Renal cortex interstitium (tissue), 11 donors: ENCODE results near the gene PTBP1. TPM values are rescaled to one million over a fixed set of nuclear protein-coding genes. Genes with fewer than 3 reads are reported as not detected.

ENCODE experiments used
- DNase-seq, 11 donors: peaks; one replicate each; pipeline ENCODE4 v3.0.0-alpha.2; 2013; ENCODE audit warnings: low read depth in 9 of 11, low spot score in 4 of 11; ENCODE audit errors: extremely low read depth in 1 of 11
- polyA plus RNA-seq, 3 donors: library from polyadenylated mRNA; unstranded; fragments of 120-200 nt; gene quantifications; one replicate each; pipeline ENCODE4 v1.2.1, GENCODE V29; 2013; ENCODE audit not compliant: insufficient read length in 3 of 3

PTBP1 gene
- polyA plus RNA-seq, 3 donors: 349 to 460 (median 382) TPM

DNA sequence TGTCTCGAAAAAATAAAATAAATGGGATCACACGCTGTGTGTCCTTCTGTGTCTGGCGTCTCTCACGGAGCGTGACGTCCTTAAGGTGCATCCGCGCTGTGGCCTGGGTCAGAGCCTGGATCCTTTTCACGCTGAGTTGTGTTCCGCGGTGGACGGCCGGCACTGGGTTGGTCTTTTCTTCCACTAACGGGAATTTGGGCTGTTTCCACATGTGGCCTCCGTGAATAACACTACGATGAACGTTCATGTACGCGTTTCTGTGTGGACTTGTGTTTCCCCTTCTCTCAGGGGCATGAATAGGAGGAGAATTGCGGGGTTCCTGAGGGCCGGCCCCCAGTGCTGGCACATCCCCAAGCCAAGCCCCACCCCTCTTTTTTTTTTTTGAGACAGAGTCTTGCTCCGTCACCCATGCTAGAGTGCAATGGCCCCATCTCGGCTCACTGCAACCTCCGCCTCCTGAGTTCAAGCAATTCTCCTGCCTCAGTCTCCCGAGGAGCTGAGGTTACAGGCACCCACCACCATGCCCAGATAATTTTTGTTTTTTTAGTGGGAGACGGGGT, 6.2 kb upstream of the PTBP1 start:
- no peak for DNase-seq

DNA sequence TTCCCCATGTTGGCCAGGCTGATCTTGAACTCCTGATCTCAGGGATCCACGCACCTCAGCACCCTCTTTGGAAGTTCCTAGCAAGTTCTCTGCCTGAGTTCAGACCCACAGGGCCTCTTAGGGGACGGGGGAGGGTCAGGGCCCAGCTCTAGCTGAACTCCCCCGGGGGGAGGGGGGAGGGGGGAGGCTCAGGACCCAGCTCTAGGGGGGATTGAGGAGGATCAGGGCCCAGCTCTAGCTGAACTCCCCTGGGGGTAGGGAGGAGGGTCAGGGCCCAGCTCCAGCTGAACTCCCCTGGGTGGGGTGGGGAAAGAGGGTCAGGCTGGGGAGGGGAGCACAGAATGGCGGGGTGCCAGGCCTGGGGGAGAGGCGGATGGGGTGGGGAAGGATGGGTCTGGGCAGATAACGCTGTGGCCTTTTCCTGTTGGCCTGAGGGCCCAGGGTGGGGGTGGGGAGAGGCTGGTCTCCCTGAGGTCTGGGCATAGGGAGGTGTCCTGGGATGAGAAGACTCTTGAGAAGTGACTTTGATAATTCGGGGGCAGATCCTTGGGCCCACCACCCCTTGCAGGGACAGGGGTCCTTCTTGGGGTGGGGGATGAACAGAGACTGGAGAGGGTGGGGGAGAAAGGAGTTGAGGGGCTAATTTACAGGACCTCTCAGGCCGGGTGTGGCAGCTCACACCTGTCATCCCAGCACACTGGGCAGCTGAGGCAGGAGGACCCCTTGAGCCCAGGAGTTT, 5.5 kb upstream of the PTBP1 start:
- no peak for DNase-seq

DNA sequence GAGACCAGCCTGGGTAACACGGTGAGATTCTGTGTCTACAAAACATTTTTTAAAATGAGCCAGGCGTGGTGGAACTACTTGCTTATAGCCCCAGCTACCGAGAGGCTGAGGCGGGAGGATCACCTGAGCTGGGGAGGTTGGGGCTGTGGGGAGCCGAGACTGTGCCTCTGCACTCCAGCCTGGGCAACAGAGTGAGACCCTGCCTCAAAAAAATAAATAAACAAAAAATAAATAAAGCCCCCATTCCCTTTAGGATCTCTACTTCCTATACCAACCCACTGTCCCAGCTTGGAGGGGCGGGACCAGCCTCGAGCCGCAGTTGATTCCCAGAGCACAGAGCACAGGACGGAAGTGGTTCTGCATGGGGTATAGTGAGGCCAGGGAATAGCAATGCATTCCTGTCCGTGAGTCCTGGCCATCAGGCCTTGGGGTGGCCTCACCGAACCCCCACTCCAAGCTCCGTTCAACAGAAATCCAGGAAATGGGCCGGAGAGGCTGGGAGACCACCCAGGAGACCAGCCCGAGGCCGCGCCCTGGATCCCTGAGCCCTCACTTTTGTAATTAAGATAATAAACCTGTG, 4.9 kb upstream of the PTBP1 start:
- DNase-seq: no peak

DNA sequence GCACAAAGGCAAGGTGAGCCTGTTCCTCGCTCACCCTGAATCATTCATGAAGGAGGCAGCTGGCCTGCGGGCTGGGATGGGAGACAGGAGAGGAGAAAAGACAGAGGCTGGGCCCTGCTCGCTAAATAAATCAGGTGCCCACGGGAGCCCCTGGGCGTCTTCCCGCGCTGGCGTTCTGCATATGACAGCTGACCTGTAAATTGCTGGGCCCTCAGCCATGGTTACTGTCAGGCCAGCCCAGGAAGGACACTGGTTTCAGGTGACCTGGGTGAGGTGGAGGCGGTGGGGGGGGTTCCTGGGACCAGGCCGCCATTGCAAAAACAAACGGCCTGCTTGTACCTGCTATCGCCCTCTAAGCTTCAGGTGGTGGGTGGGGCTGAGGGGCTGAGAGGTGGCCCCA, 3.4 kb upstream of the PTBP1 start:
- no peak for DNase-seq

DNA sequence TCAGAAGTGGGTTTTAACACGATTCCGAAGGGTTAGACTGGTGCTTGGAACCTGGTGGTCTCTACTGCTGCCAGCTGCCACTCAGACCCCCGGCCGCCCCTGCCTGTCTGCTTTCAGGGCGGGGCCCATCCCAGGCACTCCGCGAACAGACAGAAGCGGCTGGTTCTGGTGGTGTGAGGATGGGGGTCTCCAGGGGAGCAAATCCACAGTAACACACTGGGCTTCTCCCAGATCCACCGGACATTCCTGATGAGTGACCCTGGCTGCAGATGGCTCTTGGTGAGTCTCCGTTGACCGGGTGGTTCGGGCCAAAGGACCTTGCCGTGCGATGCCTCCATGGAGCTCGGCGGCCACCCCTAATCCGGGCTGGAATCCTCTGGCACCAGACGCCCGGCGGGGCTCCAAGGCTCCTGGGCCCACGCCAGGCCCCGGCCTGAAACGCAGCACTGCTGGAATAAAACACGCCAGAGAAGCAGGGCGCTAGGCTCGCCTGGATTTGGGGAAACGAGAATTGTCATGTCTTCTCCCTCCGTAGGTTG, 2.1 kb upstream of the PTBP1 start:
- DNase-seq: no peak

DNA sequence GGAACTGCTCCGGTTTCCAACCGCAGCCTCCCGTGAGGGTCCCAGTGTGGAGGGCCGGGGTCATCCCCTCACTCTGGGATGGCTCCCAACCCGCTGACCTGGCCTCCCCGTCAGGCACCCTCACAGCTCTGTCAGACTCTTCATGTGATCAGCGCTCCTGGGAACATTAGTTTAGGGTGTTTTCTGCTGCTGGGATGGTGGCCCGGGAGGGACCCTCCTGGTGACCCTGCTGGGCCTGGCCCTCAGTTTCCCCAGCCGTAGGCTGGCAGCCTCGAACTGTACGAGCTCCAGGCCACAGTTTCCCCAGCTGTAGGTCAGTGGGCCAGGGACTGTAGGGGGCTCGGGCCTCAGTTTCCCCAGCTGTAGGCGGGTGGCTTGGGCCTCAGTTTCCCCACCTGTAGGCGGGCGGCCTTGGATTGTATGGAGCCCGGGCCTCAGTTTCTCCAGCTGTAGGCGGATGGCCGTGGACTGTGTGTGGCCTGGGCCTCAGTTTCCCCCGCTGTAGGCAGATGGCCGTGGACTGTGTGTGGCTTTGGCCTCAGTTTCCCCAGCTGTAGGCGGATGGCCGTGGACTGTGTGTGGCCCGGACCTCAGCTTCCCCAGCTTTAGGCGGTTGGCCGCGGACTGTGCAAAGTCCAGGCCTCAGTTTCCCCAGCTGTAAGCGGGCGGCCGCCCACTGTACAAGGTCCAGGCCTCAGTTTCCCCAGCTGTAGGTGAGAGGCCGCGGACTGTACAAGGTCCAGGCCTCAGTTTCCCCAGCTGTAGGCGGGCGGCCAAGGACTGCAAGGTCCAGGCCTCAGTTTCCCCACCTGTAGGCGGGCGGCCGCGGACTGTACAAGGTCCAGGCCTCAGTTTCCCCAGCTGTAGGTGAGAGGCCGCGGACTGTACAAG, 1.3 kb upstream of the PTBP1 start:
- DNase-seq: no peak

DNA sequence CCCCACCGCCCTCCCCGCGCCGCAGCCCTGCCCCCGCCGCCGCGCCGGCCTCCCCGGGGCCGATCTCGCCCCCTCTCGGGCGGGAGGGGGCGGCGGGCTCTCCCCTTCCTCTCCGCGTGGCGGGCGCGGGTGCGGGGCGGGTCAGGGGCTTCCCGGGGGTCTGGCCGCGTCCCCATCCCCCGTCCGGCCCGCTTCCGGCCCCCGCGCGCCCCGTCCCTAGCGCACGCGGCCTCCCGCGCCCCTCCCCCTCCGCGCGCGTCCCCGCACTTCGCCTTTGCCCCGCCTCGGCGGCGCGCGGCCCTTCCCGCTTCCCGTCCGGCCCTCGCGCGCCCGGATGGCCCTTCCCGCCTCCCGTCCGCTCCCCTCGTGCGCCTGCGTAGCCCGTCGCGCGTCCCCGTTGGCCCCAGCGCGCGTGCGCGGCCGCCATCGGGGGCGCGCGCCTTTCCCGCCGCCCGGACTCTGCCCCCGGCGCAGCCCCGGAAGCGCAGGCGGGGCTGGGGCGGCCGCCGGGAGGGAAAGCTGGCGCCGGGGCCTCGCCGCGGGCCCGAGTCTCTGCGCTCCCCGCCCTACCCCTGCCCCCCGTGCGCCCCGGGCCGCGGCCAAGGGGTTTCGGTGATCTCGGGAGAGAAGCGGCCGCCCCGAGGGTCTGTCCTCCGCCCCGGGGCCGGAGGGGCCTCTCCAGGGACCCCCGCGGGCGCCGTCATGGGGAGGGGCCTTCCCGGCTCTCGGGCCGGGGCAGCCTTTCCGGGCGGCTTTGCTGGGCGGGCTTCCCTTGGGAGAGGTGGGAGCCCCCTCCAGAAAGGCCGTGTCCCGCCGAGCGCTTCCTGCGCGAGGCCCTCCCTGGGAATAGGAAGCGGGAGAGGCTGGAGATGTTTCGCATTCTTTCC, 519 bp downstream of the PTBP1 start:
- peak in 9 of 11 donors; percentile 70 to 89 (median 86) for DNase-seq

DNA sequence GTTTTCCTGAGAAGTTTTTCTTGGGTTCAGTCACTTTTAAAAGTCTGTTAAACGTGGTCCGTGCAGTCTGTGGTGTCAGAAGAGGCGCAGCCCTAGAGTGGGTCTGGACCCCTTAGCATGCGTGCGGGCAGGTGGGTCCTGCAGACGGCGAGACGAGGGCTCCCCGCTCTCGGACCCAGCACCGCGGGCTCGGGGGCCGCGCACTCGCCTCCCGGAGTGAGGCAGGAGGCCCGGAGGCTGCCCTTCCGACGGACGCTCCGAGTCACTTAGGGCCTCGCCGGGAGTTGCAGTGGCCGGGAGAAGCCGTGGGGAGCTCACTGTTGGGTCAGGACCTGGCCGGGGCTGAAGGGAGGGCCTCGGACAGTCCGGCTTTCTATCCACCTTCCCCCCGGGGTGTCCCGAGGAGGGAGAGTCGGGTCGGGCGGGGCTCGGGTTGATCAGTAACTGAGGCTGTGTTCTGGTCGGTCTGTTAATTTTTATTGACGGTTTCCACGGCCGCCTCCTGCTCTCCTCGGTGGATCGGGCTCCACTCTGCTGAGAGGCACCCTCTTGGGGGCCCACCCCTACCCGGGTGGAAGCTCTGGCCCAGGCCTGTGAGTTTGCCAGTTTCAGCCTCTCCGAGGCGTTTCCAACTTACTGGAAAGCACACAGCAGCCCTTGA, 1.3 kb downstream of the PTBP1 start:
- no peak for DNase-seq

DNA sequence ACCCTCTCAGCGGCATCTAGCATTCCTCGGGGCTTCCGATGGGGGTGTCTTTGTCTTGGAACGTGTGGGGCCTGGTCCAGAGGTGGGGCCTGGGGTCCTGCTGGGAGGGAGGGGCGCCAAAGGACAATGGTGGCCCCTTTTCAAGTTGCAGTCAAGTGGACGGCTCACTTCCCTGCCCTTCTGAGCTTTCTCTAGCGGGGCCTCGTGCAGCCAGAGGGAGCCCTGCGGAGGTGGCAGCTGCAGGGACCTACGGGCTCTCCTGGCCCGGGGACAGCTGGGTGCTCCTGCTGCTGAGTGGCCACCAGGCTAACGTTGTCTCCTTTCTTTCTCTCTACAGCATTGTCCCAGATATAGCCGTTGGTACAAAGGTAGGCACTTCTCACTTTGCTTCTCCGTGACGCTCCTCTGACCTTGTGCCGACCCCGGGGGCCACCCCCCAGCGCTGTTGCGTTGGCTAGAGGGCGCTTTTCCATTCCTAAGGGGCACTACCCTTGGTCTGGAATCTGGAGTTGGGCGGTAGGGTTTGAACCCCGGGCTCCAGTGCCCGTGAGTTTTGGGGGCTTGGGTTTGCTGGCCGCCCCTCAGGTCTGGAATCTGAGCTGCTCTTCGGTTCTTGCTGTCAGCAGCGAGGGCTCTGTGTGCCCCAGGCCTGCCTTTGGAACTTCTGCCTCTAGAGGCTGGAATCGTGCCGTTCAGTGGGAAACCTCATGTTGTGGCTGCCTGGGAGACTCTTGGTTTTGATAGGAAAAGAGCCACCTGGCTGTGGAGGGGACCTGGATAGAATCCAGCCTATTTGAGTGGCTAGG, 2.0 kb downstream of the PTBP1 start:
- DNase-seq: no peak

DNA sequence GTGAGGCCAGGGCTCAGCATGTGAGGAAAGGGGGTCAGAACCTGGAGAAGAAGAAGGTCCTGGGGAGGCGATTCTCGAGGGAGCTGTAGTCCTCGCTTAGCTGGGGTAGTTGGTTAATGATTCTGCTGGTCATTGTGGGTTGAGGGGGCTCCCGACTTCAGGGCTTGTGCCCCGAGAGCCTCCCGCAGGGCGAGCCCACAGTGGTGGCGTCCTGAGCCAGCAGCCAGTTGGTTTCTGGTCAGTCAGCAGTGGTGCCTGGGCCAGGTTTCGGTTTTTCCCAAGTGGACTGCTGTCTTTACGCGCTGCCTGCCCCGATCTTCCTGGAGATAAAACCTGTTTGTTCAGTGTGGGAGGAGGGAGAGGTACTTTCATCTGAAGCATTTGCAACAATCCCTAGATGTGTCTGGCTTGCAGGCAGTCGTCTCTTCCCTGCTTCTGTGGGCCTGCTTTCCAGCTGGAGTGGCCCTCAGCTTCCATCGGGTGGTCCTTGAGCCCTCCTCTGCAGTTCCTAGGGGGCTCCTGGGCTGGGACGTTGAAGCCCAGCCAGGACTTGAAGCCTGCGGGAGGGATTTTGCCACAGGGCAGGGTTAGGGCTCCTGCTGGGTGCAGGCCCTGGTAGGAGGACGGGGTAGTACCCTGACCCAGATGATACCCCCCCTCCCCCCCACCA, 3.2 kb downstream of the PTBP1 start:
- DNase-seq: no peak

DNA sequence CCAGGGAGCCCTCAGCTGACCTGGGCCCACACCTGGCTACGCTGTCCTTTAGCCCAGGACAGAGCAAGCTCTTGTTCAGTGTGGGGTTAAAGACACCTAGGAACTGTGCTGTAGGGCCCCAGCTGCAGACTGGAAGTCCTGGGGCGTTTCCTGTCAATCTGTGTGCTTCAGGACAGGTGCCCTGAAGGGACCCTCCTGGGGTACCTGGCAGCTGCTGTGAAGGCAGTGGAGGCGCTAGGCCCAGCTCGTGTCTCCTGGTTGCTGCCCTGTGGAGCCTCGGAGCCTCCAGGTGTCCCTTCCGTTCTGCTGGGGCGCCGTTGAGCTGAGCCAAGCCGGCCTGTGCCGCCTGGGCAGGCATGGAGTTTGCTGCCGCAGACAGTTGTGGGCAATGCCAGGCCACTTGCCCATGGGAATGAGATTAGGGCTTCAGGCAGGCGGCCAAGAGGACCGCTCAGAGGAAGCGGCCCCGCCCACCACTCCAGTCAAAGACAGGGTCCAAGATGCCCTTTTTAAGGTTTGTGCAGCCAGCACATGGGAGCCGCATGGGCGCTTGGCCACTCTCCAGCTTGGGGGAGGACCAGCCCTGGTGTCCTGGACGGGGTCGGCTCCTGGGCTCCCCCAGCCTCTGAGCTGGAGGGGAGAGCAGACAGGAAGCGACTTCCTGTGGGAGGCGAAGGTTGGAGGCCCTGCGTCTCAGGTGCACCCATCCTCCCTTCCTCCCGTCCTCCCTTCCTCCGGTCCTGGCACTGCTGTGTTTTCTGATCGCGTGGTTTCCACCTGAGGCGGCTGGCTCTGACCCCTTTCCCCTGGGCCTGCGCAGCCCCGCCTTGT, 4.0 kb downstream of the PTBP1 start:
- DNase-seq: no peak

DNA sequence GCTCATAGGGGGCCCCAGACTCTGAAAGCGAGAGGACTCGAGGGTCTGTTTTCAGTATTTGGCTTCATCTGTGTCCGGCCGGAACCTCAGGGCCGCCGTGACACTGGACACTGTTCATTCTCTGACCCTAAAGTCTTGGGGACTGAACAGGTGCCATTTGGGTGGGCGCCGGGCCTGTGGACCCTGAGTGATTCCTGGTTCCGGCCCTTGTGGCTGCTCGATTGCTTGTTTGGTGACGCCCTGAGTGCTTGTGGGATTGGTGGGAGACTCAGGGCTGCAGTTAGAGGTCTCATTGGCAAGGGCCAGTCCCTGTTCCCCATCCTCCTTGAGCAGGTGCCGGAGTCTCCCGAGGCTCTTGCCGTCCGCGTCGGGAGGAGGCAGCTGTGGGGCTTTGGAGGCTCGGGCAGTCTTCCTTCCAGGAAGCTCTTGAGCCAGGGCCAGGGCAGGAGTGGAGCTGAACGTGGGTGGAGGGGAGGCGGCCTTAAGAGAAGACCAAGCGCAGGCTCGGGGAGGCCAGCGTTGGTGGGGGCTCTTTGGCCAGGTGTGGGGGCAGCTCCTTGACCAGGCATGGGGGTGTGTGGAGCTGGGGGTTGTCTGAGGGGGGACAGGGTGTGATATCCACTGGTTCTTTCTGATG, 4.7 kb downstream of the PTBP1 start:
- no peak for DNase-seq

DNA sequence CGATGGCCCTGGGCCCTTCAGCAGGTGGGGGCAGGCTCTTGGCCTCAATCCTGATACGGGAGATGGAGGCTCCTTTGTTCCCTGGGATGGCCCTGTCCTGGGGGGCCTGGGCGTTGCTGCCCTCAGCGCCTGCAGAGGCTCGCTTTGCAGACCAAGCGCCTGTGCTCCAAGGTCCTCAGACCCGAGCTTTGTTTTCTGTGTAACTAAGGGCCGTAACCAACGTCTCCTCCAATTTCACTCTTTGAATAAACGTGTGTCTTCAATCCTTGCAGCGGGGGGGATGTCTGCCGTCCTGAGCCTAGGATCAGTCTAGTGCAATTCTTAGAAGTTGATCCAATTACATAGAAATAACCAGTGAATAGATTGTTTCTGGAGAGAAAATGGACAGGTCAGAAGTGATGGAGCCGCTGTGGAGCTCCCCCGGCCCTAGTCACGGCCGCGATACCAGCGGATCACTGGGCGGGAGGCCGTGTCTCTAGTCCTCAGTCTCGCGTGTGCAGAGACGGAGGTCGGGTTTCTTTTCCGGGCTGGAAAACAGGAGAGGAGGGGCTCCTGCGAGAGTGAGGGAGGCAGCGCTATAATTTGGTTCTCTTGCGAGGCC, 5.3 kb downstream of the PTBP1 start:
- DNase-seq: peak in 1 of 11 donors; percentile 72

DNA sequence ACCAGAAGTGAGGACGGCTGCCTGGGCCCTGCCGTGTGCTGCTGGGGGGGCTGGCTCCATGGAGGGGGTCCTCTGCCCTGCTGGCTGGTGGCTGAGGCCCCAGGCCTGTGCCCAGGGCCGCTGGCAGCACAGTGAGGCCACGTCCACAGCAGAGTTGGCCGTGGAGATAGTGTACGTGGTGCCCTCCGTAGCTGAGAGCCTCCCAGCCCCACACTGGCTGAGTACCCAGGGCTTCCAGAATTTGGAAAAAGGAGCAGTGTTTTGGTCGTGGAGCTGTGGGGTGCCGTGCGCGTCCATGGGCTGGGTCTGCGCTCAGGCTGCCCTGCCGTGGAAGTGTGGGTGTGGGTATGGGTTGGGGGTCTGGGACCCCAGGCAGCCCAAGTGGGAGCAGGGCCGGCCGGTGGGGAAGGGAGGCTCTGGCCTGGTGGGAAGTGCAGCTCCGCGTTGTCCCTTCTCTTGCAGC, 5.9 kb downstream of the PTBP1 start:
- no peak for DNase-seq
